IPS-11a (cell line): ENCODE data around the gene LHFPL3.
"Not testable (repeated sequence)": the region's sequence is repeated elsewhere in the genome, so short reads cannot be mapped to it uniquely, and the experiment has no call there.

ENCODE experiments used
- H3K4me3 ChIP-seq: one replicate; pipeline ENCODE4 v1.5.1; 2013; ENCODE audit warnings: low read depth, low read length, control low read depth

The LHFPL3 gene

DNA sequence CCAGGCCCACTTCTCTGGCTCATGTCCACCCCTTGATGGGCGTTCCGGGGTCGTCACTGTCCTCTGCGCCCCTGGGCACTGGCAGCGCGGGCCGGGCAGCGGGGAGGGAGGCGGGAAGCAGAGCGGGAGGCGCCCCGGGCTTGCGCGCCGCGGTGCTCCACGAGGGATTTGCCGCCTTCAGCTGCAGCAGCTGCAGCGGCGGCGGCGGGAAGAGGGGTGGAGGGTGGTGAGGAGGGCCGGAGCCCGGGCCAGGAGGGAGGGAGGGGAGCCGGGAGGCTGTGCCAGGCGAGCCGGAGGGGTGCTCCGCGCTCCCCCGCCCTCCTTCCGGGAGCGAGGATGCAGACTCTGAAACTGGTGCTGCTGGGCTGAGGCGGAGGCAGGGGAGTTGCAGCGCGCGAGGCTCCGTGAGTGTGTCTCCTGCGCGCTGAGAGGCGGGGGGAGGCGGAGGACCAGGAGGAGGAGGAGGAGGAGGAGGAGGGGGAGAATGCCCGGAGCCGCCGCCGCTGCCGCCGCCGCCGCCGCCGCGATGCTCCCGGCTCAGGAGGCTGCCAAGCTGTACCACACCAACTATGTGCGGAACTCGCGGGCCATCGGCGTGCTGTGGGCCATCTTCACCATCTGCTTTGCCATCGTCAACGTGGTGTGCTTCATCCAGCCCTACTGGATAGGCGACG is at the start of gene LHFPL3:
LHFPL3 (plus strand) TSS at position 308 of the 674 bp plus-strand sequence.
- peak within 1 kb of the TSS; percentile 36 for H3K4me3 ChIP-seq

DNA sequence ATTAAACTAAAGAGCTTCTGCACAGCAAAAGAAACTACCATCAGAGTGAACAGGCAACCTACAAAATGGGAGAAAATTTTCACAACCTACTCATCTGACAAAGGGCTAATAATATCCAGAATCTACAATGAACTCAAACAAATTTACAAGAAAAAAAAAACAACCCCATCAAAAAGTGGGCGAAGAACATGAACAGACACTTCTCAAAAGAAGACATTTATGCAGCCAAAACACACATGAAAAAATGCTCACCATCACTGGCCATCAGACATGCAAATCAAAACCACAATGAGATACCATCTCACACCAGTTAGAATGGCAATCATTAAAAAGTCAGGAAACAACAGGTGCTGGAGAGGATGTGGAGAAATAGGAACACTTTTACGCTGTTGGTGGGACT is 46.7 kb upstream of the LHFPL3 start:
- H3K4me3 ChIP-seq, result not testable (repeated sequence)

DNA sequence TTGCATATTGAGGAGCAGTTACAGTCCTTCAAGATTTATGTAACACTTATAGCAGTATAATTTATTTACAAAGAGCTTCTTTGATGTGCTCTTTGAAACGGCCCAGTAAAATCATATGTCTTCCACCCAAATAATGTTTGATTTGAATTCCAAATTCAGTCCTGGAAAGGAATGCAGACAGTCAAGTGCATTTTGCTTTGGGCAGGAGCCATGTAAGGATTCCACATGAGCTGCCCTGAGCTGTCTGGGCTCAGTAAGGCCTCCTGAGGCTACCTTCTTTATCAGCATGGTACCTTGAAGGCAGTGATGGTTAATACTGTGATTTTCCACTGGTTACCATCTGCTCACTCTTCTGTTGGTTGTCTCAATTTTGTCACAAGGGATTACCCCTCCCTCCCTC is 41.6 kb upstream of the LHFPL3 start:
- no peak overlapping the region for H3K4me3 ChIP-seq

DNA sequence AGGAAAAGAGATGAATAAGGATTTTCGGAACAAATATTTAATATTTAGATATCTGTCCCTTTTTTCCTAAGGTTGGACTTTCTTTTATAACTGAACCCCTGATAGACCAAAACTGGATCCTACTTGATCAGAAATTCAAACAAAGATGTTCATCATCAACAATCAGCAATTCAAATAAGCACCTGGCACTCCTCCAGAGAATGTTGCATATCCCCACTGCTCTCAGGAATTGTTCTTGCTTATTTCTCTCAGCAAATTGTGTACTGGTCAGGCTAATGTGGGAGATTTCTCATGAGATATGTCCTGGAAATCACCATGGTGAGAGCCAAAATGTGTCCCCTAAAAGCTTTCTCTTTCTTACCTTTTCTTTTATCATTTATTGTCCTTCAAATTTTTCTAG is 40.3 kb upstream of the LHFPL3 start:
- no peak overlapping the region for H3K4me3 ChIP-seq

DNA sequence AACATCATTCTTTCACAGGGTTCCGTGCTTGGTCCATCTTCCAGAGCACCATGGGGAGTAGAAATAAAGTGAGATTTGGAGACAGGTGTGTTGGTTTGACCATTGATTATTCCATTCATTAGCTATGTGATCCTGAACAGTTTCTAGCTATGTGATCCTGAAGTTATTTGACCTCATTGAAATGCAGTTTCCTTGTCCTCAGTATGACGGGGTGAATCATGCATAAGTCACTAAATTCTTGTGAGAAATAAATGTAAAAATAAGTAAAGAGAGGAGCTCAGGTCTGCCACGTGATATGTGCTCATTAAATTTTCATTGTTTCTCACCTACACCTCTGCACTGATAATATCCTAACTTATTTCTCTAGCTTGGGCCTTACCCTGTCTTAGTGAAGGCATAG is 34.1 kb upstream of the LHFPL3 start:
- H3K4me3 ChIP-seq, result no peak overlapping the region

DNA sequence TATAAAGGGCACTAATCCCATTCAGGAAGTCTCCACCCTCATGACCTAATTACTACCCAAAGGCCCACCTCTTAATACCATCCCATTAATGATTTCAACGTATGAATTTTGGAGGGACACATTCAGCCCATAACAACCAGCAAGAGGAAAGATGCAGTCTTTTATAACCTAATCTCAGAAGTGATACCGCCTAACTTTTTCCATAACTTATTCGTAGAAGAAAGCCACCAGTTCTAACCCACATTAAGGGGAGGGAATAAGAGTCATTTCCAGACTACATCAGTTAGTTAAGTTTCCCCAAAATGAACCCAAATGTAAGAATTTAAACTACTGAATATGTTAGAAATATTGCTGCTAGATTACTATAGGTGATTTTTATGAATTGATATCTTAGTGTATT is 32.1 kb upstream of the LHFPL3 start:
- H3K4me3 ChIP-seq, result no peak overlapping the region

DNA sequence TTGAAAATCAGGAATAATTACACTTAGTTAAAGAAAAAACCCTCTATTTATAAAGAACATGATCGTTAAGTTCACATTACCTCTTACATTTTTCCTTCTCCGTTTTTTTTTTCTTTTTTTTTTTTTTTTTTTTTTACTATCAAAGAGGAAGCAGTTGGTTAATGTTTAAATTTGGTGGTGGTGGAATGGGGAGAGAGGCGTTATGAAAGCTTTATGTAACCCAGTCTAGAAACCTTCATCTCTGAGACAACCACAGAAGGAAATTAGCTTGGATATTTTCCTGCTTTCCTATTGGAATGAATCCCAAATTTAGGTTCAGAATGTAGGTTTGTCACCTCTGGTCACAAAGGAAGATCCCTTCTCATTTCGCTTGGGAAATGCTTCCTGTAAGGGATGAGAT is 31.5 kb upstream of the LHFPL3 start:
- no peak overlapping the region for H3K4me3 ChIP-seq

DNA sequence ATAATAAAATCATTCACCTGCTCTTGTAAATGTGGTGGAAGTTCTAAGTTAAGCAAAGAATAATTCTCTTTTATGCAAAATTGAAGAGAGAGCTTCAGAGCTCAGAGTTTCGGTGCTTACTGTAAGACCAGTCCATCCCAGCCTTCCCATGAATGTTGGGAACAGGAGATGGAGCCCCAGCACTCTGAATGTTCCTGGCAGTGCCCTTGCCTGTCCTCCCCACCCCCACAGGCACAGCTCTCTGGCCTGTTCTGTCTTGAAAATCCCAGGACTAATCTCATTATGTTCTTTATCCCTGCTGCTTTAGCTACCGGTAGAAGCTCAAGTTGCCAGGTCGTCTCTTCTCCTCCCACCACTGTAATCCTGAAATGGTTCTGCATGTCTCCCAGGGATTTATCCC is 29.1 kb upstream of the LHFPL3 start:
- H3K4me3 ChIP-seq, result no peak overlapping the region

DNA sequence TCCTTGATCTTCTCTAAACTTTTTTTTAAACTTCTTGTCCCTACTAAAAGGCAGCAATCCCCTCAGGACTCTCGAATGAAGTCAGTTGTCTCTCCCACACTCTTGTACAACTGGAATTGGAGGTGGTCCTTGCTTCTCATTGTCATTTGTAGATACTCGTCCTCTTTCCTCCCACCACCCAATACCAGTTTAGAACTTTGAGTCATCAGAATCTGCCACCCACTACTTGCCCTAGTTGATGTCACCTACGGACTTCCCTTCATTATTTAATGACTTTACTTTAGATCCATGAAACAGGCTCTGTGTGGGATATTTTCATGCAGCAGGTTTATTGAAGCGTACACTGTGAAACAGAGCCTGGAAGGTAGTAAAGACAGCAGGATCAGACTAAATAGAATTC is 28.6 kb upstream of the LHFPL3 start:
- H3K4me3 ChIP-seq, result no peak overlapping the region

DNA sequence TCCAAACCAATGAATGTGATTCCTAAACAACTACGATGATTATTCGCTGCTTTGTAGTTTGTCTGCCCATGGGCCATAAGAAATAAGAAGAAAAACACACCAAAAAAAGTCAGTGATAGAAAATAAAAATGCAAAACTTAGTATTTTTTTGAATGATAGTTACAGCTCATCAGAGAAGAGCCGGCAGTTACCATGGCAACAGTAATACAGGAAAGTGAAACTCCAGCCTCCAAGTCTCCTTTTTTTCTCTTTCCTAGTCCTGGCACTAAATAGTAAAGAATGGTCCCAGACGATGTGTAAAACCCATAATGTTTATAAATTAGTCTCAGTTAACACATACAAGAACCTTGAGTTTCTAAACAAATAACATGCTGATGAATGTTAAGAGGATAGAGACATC is 21.6 kb upstream of the LHFPL3 start:
- no peak overlapping the region for H3K4me3 ChIP-seq

DNA sequence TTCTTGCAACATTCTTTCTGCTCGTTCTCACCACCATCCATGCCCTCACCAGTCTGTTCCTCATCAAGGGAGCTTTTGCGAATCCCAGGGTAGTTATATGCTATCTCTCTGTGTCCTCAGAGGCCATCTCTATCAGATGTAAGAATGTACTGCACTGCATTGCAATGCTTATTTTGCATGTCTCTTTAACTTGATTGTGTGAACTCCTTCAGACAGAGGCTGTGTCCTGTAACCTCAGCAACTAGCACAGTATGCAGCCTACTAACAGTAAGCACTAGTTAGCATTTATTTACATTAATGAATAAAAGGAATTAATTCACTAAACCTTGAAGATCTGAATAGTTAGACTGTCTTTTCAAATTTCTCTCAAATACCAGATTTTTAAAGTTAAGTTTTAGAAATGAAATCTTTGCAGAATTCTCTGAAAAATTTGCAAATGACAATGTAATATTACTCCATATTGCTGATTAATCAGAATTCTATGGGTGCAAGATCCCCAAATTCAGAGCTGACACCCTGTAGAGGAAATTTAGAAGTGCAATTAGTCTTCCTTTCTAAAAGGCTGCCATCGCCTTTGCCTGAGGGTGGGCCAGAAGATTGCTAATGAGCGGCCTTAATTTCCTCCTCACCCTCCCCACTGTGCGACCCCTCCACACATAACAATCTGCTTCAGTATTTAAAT is 10.3 kb upstream of the LHFPL3 start:
- no peak overlapping the region for H3K4me3 ChIP-seq

DNA sequence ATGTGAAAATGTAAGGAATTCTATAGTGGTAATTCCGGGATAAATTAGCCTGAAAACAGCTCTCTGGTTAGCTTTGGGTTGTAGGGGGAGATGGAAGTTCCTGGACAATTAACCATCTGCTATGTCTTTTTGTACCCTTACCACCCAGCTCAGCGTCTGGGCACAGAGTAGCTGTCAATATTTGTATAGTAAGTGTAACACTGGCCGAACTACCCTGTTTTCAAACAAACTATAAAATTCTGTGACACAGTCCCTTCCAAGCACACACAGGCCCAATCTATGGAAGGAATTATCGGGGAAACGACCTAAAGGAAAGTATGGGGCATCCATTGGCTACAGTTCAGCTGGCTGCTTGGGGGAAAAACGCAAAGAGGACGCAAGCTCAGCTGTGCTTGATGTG is 869 bp upstream of the LHFPL3 start:
- H3K4me3 ChIP-seq, result no peak overlapping the region

DNA sequence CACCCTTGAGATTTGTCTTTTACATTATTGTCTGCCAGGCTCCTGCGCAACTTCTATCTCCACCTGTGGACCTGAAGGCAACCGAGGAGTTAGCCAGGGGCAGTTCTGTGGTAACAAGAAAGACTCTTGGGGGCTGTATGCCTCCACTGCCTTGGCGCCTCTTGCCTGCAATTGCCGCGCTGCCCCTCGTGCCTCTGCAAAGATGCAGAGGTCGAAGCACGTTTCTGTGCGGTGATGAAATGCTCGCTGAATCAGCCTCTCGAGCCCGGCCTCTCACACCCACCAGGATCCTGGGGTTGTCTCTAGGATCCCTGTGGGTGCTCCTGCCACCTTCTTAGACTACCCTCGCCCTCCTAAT is 486 bp upstream of the LHFPL3 start:
- peak overlapping the region; percentile 36 for H3K4me3 ChIP-seq

DNA sequence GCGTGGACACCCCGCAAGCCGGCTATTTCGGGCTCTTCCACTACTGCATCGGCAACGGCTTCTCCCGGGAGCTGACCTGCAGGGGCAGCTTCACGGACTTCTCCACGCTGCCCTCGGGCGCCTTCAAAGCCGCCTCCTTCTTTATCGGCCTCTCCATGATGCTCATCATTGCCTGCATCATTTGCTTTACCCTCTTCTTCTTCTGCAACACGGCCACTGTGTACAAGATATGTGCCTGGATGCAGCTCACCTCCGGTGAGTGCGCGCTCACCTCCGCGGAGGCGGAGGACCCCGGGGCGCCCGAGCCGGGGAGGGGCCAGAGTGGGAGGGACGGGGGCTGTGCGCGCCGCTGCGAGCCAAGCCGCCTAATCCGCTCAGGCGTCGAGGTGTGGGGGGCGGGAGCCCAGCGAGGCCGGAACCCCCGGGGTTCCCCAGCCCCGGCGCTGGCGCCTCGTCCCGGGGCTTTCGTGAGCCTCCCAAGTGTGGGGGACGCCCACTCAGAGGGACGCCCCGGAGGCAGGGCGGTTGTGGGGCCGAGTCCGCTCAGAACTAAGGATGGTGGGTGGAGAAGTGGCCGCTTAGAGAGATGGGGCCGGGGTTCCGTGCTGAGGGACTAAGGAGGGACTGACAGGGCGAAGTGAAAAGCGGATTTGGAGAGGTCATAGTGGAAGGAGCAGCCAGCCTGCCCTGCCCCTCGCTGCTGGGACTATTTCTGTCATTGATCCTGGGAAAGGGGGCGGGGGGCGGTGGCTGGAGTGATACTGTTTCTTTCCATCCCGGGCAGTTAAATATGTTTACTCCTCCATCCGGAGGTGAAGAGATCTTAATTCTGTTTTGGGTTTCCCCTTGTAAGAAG is 795 bp downstream of the LHFPL3 start:
- peak overlapping the region; percentile 36 for H3K4me3 ChIP-seq

DNA sequence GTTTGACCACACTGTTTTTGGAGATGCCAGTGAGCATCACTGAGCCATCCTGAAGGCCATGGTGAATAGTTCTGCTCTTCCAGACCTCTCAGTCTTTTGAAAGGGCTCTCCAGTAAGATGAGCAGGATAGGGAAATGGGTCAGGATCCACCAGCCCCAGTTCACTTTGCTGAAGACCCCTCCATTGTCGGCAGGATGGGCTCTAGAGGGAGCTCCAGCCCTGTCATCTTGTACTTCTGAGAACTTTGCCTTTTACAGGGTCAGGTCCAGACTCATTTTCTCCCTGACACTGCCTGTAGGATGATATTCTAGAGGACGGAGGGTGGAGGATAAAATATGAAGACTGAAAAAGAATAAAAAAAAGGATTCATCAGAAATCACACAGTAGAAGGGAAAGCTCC is 13.1 kb downstream of the LHFPL3 start:
- no peak overlapping the region for H3K4me3 ChIP-seq

DNA sequence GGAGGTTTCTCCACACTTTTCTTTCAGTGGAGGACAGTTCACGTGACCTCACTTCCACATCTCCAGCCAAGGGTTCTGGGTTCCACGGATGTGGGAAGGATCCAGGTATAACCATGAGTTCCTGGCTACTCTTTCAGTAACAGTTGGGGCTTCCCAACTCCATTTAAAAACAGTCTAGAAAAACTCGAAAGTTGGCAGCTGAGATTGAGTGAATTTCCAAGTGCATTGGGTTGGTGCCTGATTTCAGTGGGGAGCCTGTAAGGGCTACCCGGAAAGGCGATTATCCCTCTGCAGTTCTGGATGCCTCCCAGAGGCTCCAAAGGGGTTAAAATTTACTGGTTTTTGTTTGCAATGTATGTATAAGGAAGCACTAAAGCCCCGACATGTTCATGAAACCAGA is 24.3 kb downstream of the LHFPL3 start:
- H3K4me3 ChIP-seq, result no peak overlapping the region

DNA sequence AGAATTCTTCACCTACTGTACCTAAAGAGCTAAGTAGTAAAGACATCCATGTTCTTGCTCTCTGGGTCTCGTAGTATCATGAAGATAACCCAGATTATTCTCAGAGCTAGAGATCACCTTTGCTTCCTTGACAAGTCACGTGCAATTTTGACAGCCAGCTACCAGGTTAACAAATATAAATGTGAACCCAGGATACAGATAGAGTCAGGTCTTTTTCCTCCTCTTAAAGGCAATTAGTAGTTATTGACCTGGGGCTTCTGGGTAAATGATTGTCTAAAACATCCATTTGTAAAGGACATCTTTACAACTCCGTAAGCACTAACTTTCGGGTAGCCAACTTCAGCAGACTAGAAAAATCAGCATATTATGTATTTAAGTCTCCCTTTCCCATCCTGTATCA is 28.8 kb downstream of the LHFPL3 start:
- no peak overlapping the region for H3K4me3 ChIP-seq

DNA sequence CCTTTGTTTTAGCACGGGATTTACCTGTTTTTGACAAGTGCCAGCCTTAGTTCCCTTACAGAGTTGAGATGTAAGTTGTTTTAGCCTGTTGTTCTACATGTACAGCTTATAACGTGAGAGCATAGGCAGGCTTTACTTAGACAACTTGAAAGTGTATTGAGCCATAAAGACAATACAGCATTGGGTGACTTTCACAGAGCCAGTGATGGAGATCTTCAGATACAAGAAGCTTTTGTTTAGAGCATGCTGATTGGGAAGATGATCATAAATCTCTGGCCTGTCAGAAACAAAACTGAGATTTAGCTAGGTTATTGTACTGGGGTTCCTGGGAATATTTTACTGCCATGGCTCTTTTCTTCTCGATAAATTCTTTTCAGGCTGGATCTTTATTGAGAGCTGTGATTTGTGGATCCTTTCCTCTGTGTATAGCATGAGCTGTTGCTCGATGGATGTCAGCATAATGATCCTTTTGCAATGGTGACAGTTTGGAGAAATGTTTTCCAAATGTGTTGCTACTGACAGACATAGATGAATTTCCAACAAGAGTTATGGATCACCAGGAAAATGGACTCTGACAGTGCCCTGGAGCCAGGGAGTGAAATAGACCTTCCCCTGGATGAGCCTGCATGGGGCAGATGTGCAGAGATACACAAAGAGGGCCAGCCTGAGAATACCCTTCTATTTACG is 30.2 kb downstream of the LHFPL3 start:
- H3K4me3 ChIP-seq, result no peak overlapping the region

DNA sequence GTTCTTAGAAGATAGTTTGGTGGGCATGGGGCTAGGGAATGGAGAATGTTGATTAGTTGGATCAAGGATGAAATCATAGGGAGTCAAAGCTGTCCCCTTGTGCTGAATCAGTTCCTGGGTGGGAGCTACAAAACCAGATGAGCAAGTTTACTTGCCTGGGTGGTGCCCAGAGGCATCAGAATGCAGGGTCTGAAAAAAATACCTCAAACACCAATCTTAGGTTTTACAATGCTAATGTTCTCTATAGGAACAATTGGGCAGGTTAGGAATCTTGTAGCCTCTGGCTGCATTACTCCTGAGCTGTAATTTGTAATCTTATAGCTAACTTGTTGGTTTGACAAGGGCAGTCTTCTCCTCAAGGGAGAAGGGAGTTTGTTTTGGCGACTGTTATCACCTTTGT is 34.4 kb downstream of the LHFPL3 start:
- no peak overlapping the region for H3K4me3 ChIP-seq

DNA sequence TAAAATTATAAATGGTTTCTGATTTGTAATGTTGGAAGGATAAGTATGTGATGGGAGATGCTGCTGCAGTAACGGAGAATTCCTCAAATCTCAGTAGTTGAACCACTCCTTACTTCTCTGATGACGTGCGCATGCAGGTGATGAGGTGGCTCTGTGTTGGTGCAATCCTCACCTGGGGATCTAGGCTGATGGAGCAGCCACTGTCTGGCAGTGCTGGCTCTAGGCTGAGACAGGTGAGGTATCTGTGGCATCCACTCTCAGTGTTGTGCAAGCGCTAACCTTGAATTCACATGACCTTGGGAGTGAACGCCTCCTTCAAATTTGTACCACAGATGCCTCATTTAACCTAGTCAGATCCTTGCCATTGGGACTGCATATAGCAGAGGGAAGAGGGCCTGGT is 35.0 kb downstream of the LHFPL3 start:
- no peak overlapping the region for H3K4me3 ChIP-seq

DNA sequence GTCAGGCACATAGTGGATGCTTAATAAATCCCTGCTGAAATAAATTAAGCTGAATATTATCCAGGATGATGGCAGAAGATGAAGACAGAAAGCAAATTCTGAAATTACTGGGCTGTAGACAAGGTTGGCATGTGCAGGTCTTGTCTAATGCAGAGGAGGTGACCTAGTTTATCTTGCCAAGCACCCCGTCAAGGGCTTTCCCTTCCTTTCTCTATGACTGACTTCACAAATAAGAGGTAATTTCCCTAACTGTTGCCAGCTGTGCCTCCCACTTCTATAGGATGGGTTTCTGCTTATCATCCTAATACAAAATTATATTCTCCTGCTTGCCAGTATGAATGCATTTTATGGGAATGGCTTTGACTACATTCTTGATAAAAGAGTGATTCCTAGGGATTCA is 38.0 kb downstream of the LHFPL3 start:
- H3K4me3 ChIP-seq, result no peak overlapping the region

DNA sequence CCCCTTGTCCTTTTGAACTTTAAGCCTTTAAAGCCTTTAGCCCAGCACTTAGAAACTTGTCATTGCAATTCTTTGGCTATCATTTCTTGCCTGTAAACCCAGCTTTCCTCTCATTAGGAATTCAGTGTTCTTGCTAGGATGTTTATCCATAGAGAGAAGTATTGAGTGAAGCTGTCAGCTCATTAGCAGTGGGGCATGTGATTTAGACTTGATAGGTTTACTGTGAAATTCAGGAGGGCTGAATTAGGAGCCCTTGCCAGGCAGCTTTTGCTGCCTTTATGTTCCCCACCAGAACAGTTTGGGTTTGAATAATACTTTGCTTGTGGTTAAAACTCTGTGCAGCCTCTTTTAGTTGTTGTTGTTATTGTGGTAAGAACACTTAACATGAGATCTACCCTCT is 39.5 kb downstream of the LHFPL3 start:
- no peak overlapping the region for H3K4me3 ChIP-seq
